Mesendoderm (in vitro differentiated cells): ENCODE measurements around the gene PACSIN2.
"Not testable (repeated sequence)": the region's sequence is repeated elsewhere in the genome, so short reads cannot be mapped to it uniquely, and the experiment has no call there.

Experiments
- DNase-seq: peaks from one replicate; pipeline ENCODE4 v3.0.0; 2013
- H2AK5ac ChIP-seq: 2 replicates; pipeline ENCODE4 v1.6.1; 2013; ENCODE audit warnings: low read length, inconsistent platforms
- H2BK120ac ChIP-seq: 2 replicates; pipeline ENCODE4 v1.6.1; 2013; ENCODE audit warnings: low read depth, mild to moderate bottlenecking, low read length, moderate library complexity, mixed read lengths
- H2BK15ac ChIP-seq: replicated peaks from 2 replicates; pipeline ENCODE4 v1.6.1; 2013; ENCODE audit warnings: low read depth, mild to moderate bottlenecking, moderate library complexity
- H2BK5ac ChIP-seq: 2 replicates; pipeline ENCODE4 v1.6.1; 2013; ENCODE audit warnings: low read length, inconsistent platforms
- H3K18ac ChIP-seq: 2 replicates; pipeline ENCODE4 v1.6.1; 2013; ENCODE audit warnings: mild to moderate bottlenecking, low read length, mixed read lengths
- H3K23ac ChIP-seq: one replicate; pipeline ENCODE4 v1.6.1; 2013; ENCODE audit warnings: low read length
- H3K27ac ChIP-seq: 2 replicates; pipeline ENCODE4 v1.5.1; 2013; ENCODE audit warnings: low read depth, mild to moderate bottlenecking, inconsistent platforms, low read length, moderate library complexity
- H3K27me3 ChIP-seq: 2 replicates; pipeline ENCODE4 v1.6.1; 2013; ENCODE audit warnings: low read length, control low read depth, mild to moderate bottlenecking, inconsistent platforms; ENCODE audit not compliant: insufficient read depth, poor library complexity
- H3K36me3 ChIP-seq: 2 replicates; pipeline ENCODE4 v1.6.1; 2013; ENCODE audit warnings: low read length, inconsistent platforms; ENCODE audit not compliant: control insufficient read depth, insufficient read depth
- H3K4ac ChIP-seq: one replicate; pipeline ENCODE4 v1.6.1; 2013; ENCODE audit warnings: low read depth, mild to moderate bottlenecking, low read length, moderate library complexity
- H3K4me1 ChIP-seq: 2 replicates; pipeline ENCODE4 v1.6.1; 2013; ENCODE audit warnings: low read depth, low read length, inconsistent platforms; ENCODE audit not compliant: control insufficient read depth
- H3K4me2 ChIP-seq: 2 replicates; pipeline ENCODE4 v1.6.1; 2013; ENCODE audit warnings: low read length
- H3K4me3 ChIP-seq: 2 replicates; pipeline ENCODE4 v1.5.1; 2013; ENCODE audit warnings: mild to moderate bottlenecking, low read length
- H3K56ac ChIP-seq: one replicate; pipeline ENCODE4 v1.6.1; 2013; ENCODE audit warnings: low read length
- H3K79me1 ChIP-seq: 2 replicates; pipeline ENCODE4 v1.6.1; 2013; ENCODE audit warnings: low read length, inconsistent platforms
- H3K79me2 ChIP-seq: 2 replicates; pipeline ENCODE4 v1.6.1; 2013; ENCODE audit warnings: mild to moderate bottlenecking, low read length; ENCODE audit not compliant: control insufficient read depth, insufficient read depth
- H3K9ac ChIP-seq: 2 replicates; pipeline ENCODE4 v1.6.1; 2013; ENCODE audit warnings: low read length, inconsistent platforms
- H4K5ac ChIP-seq: one replicate; pipeline ENCODE4 v1.6.1; 2013; ENCODE audit warnings: low read length
- H4K8ac ChIP-seq: one replicate; pipeline ENCODE4 v1.6.1; 2013; ENCODE audit warnings: low read depth, mild to moderate bottlenecking, control low read depth, low read length, moderate library complexity
- WGBS: extraction: QIAGEN DNeasy Blood & Tissue Kit; methylation state at CpG from one replicate; pipeline ENCODE4 v1.1.7; 2013; ENCODE audit warnings: low lambda C conversion rate, missing lambda C conversion rate; ENCODE audit not compliant: insufficient coverage; ENCODE audit errors: extremely low coverage; 5-methylcytosine and 5-hydroxymethylcytosine counted together

The PACSIN2 gene

DNA sequence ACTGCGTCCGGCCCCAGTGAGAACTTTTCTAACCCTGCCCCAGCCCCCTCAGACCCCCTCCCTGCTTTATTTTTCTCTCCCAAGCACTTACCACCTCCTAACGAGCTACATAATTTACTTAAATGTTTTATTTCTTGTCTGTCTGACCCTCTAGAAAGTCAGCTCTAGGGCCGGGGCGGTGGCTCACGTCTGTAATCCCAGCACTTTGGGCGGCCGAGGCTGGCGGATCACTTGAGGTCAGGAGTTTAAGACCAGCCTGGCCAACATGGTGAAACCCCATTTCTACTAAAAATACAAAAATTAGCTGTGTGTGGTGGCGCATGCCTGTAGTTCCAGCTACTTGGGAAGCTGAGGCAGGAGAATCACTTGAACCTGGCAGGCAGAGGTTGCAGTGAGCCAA lies 89.9 kb downstream of the PACSIN2 start:
- not testable (repeated sequence) for H3K4me1 ChIP-seq, H2BK15ac ChIP-seq, H3K27ac ChIP-seq, DNase-seq, H3K36me3 ChIP-seq, H3K23ac ChIP-seq, H3K4ac ChIP-seq, H3K9ac ChIP-seq, H2BK5ac ChIP-seq, H2AK5ac ChIP-seq, H3K27me3 ChIP-seq, H3K4me2 ChIP-seq, H2BK120ac ChIP-seq, H3K56ac ChIP-seq, H4K8ac ChIP-seq, H4K5ac ChIP-seq, H3K4me3 ChIP-seq, H3K18ac ChIP-seq
- no CpG with 5 or more reads among the region's 10 CpGs for WGBS
- Histone ChIP-seq H3K79me2 (peaks cover 33% of the 10 kb centered on the region), H3K79me1 (peaks cover 32% of the 10 kb centered on the region)

GRCh38 chr22:42924436-42924835 lies 90.5 kb downstream of the PACSIN2 start:
- no peak overlapping the region for H2BK5ac ChIP-seq
- peaks cover 27% of the 10 kb centered on the region for H3K79me1 ChIP-seq
- no peak overlapping the region for H3K4ac ChIP-seq
- H3K79me2 ChIP-seq = peaks cover 30% of the 10 kb centered on the region
- H3K27me3 ChIP-seq = no peaks in the 10 kb centered on the region
- no peak overlapping the region for H4K5ac ChIP-seq
- no peaks in the 10 kb centered on the region for H3K36me3 ChIP-seq
- peaks cover 7% of the 10 kb centered on the region for H3K4me1 ChIP-seq
- peak overlapping the region; percentile 57 for H3K56ac ChIP-seq
- DNase-seq = no peak
- no peak overlapping the region for H3K18ac ChIP-seq
- H2AK5ac ChIP-seq = no peak overlapping the region
- no peak overlapping the region for H2BK120ac ChIP-seq
- H3K4me2 ChIP-seq = no peak overlapping the region
- no peak overlapping the region for H3K4me3 ChIP-seq
- H3K27ac ChIP-seq = no peak overlapping the region
- WGBS = no CpG with 5 or more reads among the region's 9 CpGs
- no peak overlapping the region for H2BK15ac ChIP-seq
- H3K23ac ChIP-seq = no peak overlapping the region
- H4K8ac ChIP-seq = no peak overlapping the region
- H3K9ac ChIP-seq = no peak overlapping the region

DNA sequence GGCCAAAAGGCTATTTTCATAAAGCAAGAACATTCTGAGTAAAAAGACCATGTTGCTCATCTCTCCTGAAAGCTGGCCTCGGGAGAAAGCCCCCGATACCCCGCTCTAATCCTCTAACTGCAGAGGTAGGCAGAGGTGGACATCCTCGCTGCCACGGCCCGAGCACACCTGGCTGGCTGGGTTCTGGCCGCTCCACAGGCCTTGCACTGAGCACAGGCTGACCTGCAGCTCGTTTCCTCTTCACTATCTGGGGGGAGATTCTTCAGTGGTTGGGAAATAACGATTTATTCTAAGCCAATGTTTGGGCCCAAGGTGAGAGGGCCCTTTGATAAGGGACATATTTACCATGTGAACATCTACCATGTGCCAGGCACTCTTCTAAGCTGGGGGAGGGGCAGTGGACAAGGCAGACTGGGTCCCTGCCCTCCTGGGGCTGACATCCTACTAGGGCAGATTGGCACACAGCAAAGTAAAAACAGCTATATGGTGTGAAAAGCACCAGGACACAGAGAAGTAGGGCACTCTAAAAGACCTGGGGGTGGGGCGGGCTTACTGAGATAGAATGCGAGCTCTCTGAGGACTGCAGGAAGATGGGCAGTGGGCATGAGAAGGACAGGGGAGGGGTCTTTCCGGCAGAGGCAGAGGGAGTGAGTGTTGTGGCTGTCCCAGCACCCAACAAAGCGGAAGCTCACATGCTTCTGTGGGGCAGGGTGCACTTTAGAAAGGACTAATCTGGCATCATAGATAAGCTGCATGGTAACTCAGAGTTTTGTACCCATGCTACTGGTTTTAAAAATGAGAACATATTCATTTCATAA lies 92.4 kb downstream of the PACSIN2 start:
- Histone ChIP-seq H3K27me3 (no peaks in the 10 kb centered on the region), H3K27ac (no peak overlapping the region), H3K9ac (no peak overlapping the region), H3K79me2 (peaks cover 30% of the 10 kb centered on the region), H3K56ac (peak overlapping the region; percentile 53), H2BK5ac (no peak overlapping the region), H4K8ac (no peak overlapping the region), H2BK15ac (no peak overlapping the region), H3K23ac (no peak overlapping the region), H3K4me3 (no peak overlapping the region), H2AK5ac (no peak overlapping the region), H3K4me1 (peaks cover 16% of the 10 kb centered on the region), H4K5ac (no peak overlapping the region), H3K4ac (no peak overlapping the region), H3K18ac (peak overlapping the region; percentile 7), H2BK120ac (no peak overlapping the region), H3K4me2 (no peak overlapping the region), H3K79me1 (peaks cover 30% of the 10 kb centered on the region), H3K36me3 (no peaks in the 10 kb centered on the region)
- no CpG with 5 or more reads among the region's 13 CpGs for WGBS
- no peak for DNase-seq

- no peak overlapping the region for H4K8ac ChIP-seq
- H3K4me1 ChIP-seq = peaks cover 22% of the 10 kb centered on the region
- H3K4me2 ChIP-seq = no peak overlapping the region
- peak overlapping the region; percentile 32 for H3K18ac ChIP-seq
- no peak overlapping the region for H3K23ac ChIP-seq
- H3K4ac ChIP-seq = peak overlapping the region; percentile 58
- no peak overlapping the region for H3K4me3 ChIP-seq
- no peaks in the 10 kb centered on the region for H3K27me3 ChIP-seq
- H2BK120ac ChIP-seq = peak overlapping the region; percentile 55
- no peak for DNase-seq
- peak overlapping the region; percentile 45 for H2BK5ac ChIP-seq
- H2AK5ac ChIP-seq = peak overlapping the region; percentile 65
- peak overlapping the region; percentile 62 for H3K56ac ChIP-seq
- H3K9ac ChIP-seq = no peak overlapping the region
- H2BK15ac ChIP-seq = no peak overlapping the region
- H3K79me1 ChIP-seq = peaks cover 27% of the 10 kb centered on the region
- H3K36me3 ChIP-seq = no peaks in the 10 kb centered on the region
- WGBS = no CpG with 5 or more reads among the region's 10 CpGs
- H4K5ac ChIP-seq = no peak overlapping the region
- no peak overlapping the region for H3K27ac ChIP-seq
- H3K79me2 ChIP-seq = peaks cover 28% of the 10 kb centered on the region
Observed at GRCh38 chr22:42920101-42920820, 94.7 kb downstream of the PACSIN2 start.

GRCh38 chr22:42919199-42919598 lies 95.8 kb downstream of the PACSIN2 start:
- Histone ChIP-seq H2BK5ac (no peak overlapping the region), H3K79me2 (peaks cover 29% of the 10 kb centered on the region), H3K79me1 (peaks cover 27% of the 10 kb centered on the region), H3K4ac (no peak overlapping the region), H3K27me3 (no peaks in the 10 kb centered on the region), H3K56ac (no peak overlapping the region), H3K18ac (no peak overlapping the region), H2BK120ac (no peak overlapping the region), H4K8ac (no peak overlapping the region), H3K23ac (no peak overlapping the region), H4K5ac (no peak overlapping the region), H3K4me1 (peaks cover 22% of the 10 kb centered on the region), H2BK15ac (no peak overlapping the region), H2AK5ac (no peak overlapping the region), H3K27ac (peak overlapping the region; percentile 82), H3K4me3 (no peak overlapping the region), H3K36me3 (no peaks in the 10 kb centered on the region), H3K4me2 (no peak overlapping the region), H3K9ac (no peak overlapping the region)
- no CpG with 5 or more reads among the region's 6 CpGs for WGBS
- DNase-seq = peak; percentile 97
